B cell (primary cell): Measurements from ENCODE around the gene CCDC196.

Source experiments
- CTCF ChIP-seq: fragments of 200-600 bp; IDR thresholded peaks from one replicate; pipeline ENCODE4 v1.8.0; 2022; ENCODE audit warnings: antibody characterized with exemption, mild to moderate bottlenecking
- EZH2 ChIP-seq: IDR thresholded peaks from 2 replicates; pipeline ENCODE4 v1.6.1; 2012; ENCODE audit warnings: borderline replicate concordance, low read depth, mild to moderate bottlenecking, moderate library complexity, low read length; ENCODE audit not compliant: insufficient read depth, poor library complexity, severe bottlenecking

GRCh38 chr14:66508547-66508845, 22.3 kb downstream of the CCDC196 start:
- TF ChIP-seq CTCF (no peak), EZH2 (no peak)
